ELR (cell line): Measurements from ENCODE around the gene COL9A1.

Experiments used
- DNase-seq: peaks from one replicate; pipeline ENCODE4 v3.0.0-alpha.2; 2015; ENCODE audit warnings: low read depth

The COL9A1 gene

DNA sequence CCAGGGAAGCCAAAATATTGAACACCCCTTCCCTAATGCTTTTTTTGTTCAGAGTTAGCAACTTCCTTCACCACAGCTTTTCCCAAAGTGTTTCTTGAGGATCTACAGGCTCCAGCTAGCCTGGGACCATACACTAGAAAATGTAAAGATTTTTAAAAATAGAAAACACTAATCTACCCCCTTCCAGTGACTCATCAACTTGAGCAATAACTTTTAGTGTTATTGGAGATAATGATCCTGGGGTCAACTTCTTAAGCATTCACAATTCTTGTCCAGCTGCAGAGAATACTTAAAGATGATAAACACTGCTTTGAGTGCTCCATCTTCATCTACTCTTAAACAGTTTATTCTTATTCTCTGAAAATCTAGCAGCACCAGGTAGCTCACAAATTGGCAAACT is 131.6 kb downstream of the COL9A1 start:
- no peak for DNase-seq

DNA sequence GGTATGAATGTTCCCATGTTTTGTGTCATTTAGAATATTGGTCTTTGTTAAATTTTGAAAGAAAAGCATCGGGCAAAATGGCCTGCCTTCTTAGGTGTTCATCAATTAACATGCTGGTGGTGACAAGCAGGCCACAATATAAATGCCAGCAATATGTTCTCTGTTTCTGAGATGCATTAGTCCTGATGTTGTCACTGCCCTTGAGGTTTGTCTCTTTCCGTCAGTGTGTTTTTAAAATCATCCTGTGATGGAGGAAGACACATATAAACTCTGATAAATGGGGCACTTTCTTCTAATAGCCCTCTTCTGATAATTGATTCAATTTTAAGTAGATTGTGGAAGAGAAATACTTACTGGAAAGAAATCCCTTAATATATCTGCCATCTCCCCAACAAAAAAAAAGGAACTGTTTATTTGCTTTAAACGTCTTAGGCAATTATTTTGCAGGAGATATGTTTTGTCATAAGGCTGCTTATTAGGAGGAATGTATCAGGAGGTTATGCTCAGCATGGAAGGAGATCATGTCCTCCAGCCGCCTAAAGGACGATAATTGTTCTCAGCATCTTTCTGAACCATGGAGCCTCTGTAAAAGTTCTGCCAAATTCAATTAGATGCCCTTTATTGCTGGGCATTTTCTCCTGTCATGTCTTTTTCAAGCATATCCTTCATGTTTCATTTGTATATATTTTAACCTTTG is 134.1 kb downstream of the COL9A1 start:
- no peak for DNase-seq
